Right lobe of liver (tissue), 6 donors: ENCODE results near the gene CANT1. TPM values are rescaled to one million over a fixed set of nuclear protein-coding genes. Genes with fewer than 3 reads are reported as not detected.

Experiments used
- ATAC-seq, 4 donors: fragments of 200-7000 bp; cut with Tn5 transposase; one replicate each; pipeline ENCODE4 v1.9.1; 2020; ENCODE audit warnings: mild to moderate bottlenecking in 4 of 4, moderate library complexity in 4 of 4
- DNase-seq, 3 donors: peaks; one replicate each; pipeline ENCODE4 v3.0.0-alpha.2; 2020
- H3K27ac ChIP-seq, 3 donors: fragments of 200-600 bp; one replicate each; pipeline ENCODE4 v1.8.0; 2022
- H3K27me3 ChIP-seq, 2 donors: fragments of 200-600 bp; one replicate each; pipeline ENCODE4 v1.8.0; 2022
- H3K36me3 ChIP-seq, 4 donors: fragments of 200-600 bp; sonication (generic) in 1 of 4; one replicate each; pipeline versions ENCODE4 v1.5.1 to v1.8.0; 2017 to 2022; ENCODE audit warnings: control low read depth in 1 of 4
- H3K4me1 ChIP-seq, 4 donors: fragments of 200-600 bp; sonication (generic) in 1 of 4; one replicate each; pipeline versions ENCODE4 v1.5.1 to v1.8.0; 2017 to 2022; ENCODE audit warnings: control low read depth in 1 of 4
- H3K4me3 ChIP-seq, 3 donors: fragments of 200-600 bp; one replicate each; pipeline ENCODE4 v1.8.0; 2022
- H3K9me3 ChIP-seq, 4 donors: fragments of 200-600 bp; sonication (generic) in 1 of 4; one replicate each; pipeline versions ENCODE4 v1.5.1 to v1.8.0; 2017 to 2022; ENCODE audit warnings: control low read depth in 1 of 4
- POLR2A ChIP-seq: fragments of 450-650 bp; IDR thresholded peaks from one replicate; pipeline ENCODE4 v1.6.1; 2017; ENCODE audit warnings: antibody characterized with exemption, mild to moderate bottlenecking
- WGBS: methylation state at CpG from one replicate; pipeline ENCODE4 v1.1.6; 2018; ENCODE audit warnings: low coverage, low lambda C conversion rate; ENCODE audit not compliant: insufficient coverage; ENCODE audit errors: missing lambda C conversion rate; 5-methylcytosine and 5-hydroxymethylcytosine counted together
- intact Hi-C, 2 donors: fragments of 100-400 bp; cut with DNase I; formaldehyde crosslinking; loops; one replicate each; pipeline versions ENCODE4 v1.11.2 to v1.14.1; 2022
- total RNA-seq, 6 experiments: library from RNA; depleted of rRNA in 2 of 6; stranded (reverse); fragments of >200 nt in 2 of 6; fragmentation: NEBNext Ultra II Directional in 3 of 6; extraction: Animal tissue kit (Norgen Biotek cat#: 25700) in 3 of 6; gene quantifications; one replicate each; pipeline versions ENCODE4 v1.1.0 to v1.2.4, GENCODE V29; 2016 to 2023
- TF ChIP-seq, protein P1 (sequence below), 4 donors: fragments of 200-600 bp in 3 of 4; fragments of 450-650 bp in 1 of 4; IDR thresholded peaks; one replicate each; pipeline versions ENCODE4 v1.5.1 to v1.8.0; 2016 to 2022; ENCODE audit warnings: antibody characterized with exemption in 4 of 4, mild to moderate bottlenecking in 2 of 4
- donor health status: DM: no; HTN: yes; CAD: no.
- donor health status: DM: no; HTN: no; CAD: no.
- donor health status: DM: no; HTN: no; CAD: no.
- donor health status: DM: no; HTN: yes; CAD: no.
- donor health status: DM: no; HTN: yes; CAD: no.

CANT1 gene
- total RNA-seq, 6 experiments from 2014 or later = 15.6 to 26.3 (median 18.7) TPM

DNA sequence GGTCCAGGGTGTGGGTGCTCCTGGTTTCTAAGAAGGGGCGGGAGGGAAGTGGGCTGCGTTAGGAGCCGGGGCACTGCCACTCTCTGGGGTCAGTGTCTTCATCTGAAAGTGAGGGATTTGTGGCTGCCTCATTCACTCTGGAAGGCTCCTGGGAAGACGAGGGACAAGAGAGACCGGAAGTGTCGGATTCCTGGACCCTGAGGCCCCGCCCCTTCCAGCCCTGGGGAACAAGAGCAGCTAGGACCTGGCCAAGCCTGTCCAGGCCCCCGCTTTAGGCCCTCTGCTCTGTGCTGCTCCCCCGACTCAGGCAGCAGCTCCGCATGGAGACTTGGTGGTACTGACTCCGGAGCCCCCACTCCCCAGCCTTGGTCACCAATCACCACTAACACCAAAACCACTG, 36.4 kb downstream of the CANT1 start:
- 0% methylated on average over 1 of the region's 11 CpGs for WGBS
- Histone ChIP-seq H3K9me3 (no peaks in the 10 kb centered on the region), H3K4me1 (peaks cover 0 to 16% (median 5%) of the 10 kb centered on the region in 4 donors), H3K27ac (no peak overlapping the region), H3K27me3 (no peaks in the 10 kb centered on the region), H3K36me3 (no peaks in the 10 kb centered on the region), H3K4me3 (no peak overlapping the region)
- ATAC-seq (no peak), DNase-seq (no peak)
- intact Hi-C loops = loop anchor here (5.0 kb wide), 1 partner anchor 106 kb away; no protein-coding TSS in a partner anchor
- TF ChIP-seq POLR2A = no peak
- TF ChIP-seq, protein P1, sequence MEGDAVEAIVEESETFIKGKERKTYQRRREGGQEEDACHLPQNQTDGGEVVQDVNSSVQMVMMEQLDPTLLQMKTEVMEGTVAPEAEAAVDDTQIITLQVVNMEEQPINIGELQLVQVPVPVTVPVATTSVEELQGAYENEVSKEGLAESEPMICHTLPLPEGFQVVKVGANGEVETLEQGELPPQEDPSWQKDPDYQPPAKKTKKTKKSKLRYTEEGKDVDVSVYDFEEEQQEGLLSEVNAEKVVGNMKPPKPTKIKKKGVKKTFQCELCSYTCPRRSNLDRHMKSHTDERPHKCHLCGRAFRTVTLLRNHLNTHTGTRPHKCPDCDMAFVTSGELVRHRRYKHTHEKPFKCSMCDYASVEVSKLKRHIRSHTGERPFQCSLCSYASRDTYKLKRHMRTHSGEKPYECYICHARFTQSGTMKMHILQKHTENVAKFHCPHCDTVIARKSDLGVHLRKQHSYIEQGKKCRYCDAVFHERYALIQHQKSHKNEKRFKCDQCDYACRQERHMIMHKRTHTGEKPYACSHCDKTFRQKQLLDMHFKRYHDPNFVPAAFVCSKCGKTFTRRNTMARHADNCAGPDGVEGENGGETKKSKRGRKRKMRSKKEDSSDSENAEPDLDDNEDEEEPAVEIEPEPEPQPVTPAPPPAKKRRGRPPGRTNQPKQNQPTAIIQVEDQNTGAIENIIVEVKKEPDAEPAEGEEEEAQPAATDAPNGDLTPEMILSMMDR (IDR thresholded peaks at IDR 0.05) = no peak

- H3K4me1 ChIP-seq = peaks cover 0 to 16% (median 5%) of the 10 kb centered on the region in 4 donors
- ATAC-seq (no peak), DNase-seq (no peak)
- H3K27me3 ChIP-seq = no peaks in the 10 kb centered on the region
- no peaks in the 10 kb centered on the region for H3K36me3 ChIP-seq
- no peak overlapping the region for H3K4me3 ChIP-seq
- TF ChIP-seq POLR2A = no peak
- TF ChIP-seq, protein P1 (IDR thresholded peaks at IDR 0.05) = no peak
- intact Hi-C loops = loop anchor here (5.0 kb wide), 1 partner anchor 105 kb away; no protein-coding TSS in a partner anchor
- no peak overlapping the region for H3K27ac ChIP-seq
- WGBS = 83% methylated on average over 1 of the region's 15 CpGs
- H3K9me3 ChIP-seq = no peaks in the 10 kb centered on the region
These were observed 37.0 kb downstream of the CANT1 start for GRCh38 chr17:78972507-78973105.

- H3K27me3 ChIP-seq = no peaks in the 10 kb centered on the region
- intact Hi-C loops = loop anchor here (5.0 kb wide), 1 partner anchor 105 kb away; no protein-coding TSS in a partner anchor
- no peak for DNase-seq
These were observed 37.6 kb downstream of the CANT1 start for GRCh38 chr17:78971756-78972506.

DNA sequence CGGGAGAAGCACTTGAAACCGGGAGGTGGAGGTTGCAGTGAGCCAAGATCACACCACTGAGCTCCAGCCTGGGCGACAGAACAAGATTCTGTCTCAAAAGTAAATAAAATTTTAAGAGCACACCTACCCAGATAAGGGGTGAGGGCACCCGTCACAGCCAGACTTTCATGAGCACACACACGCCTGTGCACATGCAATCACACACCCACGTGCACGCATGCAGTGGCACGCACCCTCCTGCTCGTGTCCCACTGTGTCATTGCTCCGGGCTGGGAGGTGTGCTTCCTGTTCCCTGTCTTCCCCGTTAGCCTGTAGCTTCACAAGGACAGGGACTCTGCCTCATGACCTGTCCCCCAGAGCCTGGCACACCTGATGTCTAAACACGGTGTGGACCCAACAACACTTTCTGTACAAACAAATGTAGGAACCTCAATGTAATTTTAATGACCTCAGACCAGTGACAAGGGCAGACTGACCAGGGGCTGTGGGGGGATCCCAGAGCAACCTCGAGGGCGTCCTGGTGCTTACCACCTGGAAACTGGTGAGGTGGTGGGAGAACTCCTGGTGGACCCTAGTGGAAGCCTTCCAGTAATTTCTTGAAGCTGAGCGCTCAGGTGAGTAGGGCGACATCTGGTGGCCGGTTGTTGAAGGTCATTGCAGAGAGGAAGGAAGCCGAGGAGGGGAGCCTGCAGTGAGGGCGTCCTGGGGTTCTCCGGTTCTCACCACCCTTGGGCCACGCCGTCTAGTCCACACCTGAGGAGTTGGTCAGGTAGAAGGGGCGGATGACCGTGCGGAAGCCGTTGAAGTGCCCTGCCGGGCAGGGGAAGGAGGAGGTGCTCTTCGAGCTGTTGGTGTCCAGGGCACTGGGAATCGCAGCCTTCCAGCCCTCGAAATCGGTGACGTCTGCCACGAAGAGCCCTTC, 38.5 kb downstream of the CANT1 start:
- no peaks in the 10 kb centered on the region for H3K9me3 ChIP-seq
- intact Hi-C loops = loop anchor here (5.0 kb wide), 1 partner anchor 104 kb away; no protein-coding TSS in a partner anchor
- 31% methylated on average over 13 of the region's 33 CpGs for WGBS
- H3K27me3 ChIP-seq = no peaks in the 10 kb centered on the region
- DNase-seq (peak; percentile 76 to 79 (median 78)), ATAC-seq (peak; percentile 56 to 73 (median 70))
- H3K4me1 ChIP-seq = peaks cover 0 to 16% (median 5%) of the 10 kb centered on the region in 4 donors
- H3K4me3 ChIP-seq = no peak overlapping the region
- H3K27ac ChIP-seq = no peak overlapping the region
- no peaks in the 10 kb centered on the region for H3K36me3 ChIP-seq
- TF ChIP-seq POLR2A = no peak
- TF ChIP-seq, protein P1 (IDR thresholded peaks at IDR 0.05) = peak; percentile 83 to 88 (median 85)

More at GRCh38 chr17:78971756-78972506, 37.6 kb downstream of the CANT1 start:
- TF ChIP-seq, protein P1 (IDR thresholded peaks at IDR 0.05) = no peak
- TF ChIP-seq POLR2A = no peak
- 83% methylated on average over 2 of the region's 22 CpGs for WGBS
- Histone ChIP-seq H3K9me3 (no peaks in the 10 kb centered on the region), H3K27ac (no peak overlapping the region), H3K4me1 (peaks cover 0 to 16% (median 5%) of the 10 kb centered on the region in 4 donors), H3K36me3 (no peaks in the 10 kb centered on the region), H3K4me3 (no peak overlapping the region)
- ATAC-seq = no peak
